ENCODE measurements around the gene ERG.

DNA sequence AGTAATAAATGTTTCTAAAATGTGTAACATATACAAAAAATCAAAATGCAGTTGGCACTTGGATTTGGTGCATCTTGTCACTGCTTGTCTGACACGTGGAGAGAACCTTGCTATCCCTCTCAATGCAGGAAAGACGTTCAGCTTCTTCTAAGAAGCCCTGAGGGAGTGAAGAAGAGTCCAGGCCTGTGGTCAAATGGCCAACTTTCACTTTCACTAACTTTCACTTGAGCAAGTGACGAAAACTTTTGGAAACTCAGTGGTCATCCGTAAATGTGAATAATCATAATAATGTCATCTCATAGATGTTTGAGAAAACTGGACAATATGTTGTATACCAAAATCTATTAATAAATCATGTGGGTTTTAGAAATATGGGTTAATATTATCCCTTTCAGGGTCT is 61.9 kb downstream of the ERG start:
- TF ChIP-seq, protein P1, sequence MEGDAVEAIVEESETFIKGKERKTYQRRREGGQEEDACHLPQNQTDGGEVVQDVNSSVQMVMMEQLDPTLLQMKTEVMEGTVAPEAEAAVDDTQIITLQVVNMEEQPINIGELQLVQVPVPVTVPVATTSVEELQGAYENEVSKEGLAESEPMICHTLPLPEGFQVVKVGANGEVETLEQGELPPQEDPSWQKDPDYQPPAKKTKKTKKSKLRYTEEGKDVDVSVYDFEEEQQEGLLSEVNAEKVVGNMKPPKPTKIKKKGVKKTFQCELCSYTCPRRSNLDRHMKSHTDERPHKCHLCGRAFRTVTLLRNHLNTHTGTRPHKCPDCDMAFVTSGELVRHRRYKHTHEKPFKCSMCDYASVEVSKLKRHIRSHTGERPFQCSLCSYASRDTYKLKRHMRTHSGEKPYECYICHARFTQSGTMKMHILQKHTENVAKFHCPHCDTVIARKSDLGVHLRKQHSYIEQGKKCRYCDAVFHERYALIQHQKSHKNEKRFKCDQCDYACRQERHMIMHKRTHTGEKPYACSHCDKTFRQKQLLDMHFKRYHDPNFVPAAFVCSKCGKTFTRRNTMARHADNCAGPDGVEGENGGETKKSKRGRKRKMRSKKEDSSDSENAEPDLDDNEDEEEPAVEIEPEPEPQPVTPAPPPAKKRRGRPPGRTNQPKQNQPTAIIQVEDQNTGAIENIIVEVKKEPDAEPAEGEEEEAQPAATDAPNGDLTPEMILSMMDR (conservative IDR thresholded peaks at IDR 0.05; ENCODE audit: low read length) = no peak
- no peak for TF ChIP-seq EZH2phosphoT487 (IDR thresholded peaks at IDR 0.05; ENCODE audit: borderline replicate concordance)
